ENCODE measurements around the gene AKAP12.

AKAP12 gene, protein sequence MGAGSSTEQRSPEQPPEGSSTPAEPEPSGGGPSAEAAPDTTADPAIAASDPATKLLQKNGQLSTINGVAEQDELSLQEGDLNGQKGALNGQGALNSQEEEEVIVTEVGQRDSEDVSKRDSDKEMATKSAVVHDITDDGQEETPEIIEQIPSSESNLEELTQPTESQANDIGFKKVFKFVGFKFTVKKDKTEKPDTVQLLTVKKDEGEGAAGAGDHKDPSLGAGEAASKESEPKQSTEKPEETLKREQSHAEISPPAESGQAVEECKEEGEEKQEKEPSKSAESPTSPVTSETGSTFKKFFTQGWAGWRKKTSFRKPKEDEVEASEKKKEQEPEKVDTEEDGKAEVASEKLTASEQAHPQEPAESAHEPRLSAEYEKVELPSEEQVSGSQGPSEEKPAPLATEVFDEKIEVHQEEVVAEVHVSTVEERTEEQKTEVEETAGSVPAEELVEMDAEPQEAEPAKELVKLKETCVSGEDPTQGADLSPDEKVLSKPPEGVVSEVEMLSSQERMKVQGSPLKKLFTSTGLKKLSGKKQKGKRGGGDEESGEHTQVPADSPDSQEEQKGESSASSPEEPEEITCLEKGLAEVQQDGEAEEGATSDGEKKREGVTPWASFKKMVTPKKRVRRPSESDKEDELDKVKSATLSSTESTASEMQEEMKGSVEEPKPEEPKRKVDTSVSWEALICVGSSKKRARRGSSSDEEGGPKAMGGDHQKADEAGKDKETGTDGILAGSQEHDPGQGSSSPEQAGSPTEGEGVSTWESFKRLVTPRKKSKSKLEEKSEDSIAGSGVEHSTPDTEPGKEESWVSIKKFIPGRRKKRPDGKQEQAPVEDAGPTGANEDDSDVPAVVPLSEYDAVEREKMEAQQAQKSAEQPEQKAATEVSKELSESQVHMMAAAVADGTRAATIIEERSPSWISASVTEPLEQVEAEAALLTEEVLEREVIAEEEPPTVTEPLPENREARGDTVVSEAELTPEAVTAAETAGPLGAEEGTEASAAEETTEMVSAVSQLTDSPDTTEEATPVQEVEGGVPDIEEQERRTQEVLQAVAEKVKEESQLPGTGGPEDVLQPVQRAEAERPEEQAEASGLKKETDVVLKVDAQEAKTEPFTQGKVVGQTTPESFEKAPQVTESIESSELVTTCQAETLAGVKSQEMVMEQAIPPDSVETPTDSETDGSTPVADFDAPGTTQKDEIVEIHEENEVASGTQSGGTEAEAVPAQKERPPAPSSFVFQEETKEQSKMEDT (N-terminal part only)

GRCh38 chr6:151239603-151240035 lies at the start of gene AKAP12:
TSS of gene AKAP12 (plus strand) at chr6:151239967. CDS start at chr6:151240563, 596 bp downstream.
- Histone ChIP-seq H3K27ac (peak within 1 kb of the TSS in 10 of 21 experiments; percentile 25 to 82 (median 70)), H3K4me3 (peak within 1 kb of the TSS; percentile 39 to 55 (median 46))

DNA sequence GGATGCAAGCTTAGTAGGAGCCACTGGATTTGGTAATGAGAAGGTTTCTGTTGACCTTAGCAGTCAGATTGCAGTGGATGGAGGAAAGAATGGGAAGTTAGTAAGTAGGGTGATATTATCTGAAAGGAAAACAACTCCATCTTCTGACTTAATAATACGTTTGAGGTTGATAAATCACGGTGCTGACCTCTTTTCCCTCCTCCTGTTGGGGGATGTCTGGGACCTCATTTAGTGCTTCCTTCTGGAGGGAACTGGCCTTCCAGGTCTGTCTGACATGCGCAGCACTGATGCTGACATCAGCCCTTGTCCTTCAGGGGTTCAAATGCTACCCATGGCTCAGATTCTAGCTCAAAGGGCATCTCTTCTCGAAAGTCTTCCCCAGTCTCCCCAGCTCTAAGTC lies 48.2 kb upstream of the AKAP12 start:
- Histone ChIP-seq H3K4me3 (no peak overlapping the region), H3K27ac (no peak overlapping the region)

GRCh38 chr6:151196555-151196954 lies 43.2 kb upstream of the AKAP12 start:
- no peak overlapping the region for H3K4me3 ChIP-seq
- no peak overlapping the region for H3K27ac ChIP-seq

GRCh38 chr6:151197556-151197955 lies 42.2 kb upstream of the AKAP12 start:
- Histone ChIP-seq H3K4me3 (no peak overlapping the region), H3K27ac (no peak overlapping the region)

DNA sequence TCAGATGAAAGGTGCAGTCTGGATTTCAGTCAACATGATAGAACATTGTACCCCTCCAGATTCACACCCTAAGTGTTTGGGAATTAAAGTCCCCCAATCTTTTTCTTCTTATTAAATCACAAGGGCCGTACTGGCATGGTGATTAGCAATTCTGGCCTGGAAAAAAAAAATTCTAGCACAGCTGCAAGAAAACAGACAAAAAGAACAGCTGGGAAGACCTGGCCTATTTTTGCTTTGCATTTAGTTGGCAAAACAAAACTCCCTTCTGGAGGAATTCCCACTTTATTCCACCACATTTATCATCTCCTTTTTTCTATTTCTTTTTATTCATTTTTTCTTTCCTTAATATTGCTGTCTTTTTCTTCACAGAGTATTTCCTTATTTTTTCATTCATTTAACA lies 39.8 kb upstream of the AKAP12 start:
- Histone ChIP-seq H3K4me3 (no peak overlapping the region), H3K27ac (no peak overlapping the region)

- no peak overlapping the region for H3K27ac ChIP-seq
- no peak overlapping the region for H3K4me3 ChIP-seq
Measured at GRCh38 chr6:151205721-151206600, 33.8 kb upstream of the AKAP12 start.

DNA sequence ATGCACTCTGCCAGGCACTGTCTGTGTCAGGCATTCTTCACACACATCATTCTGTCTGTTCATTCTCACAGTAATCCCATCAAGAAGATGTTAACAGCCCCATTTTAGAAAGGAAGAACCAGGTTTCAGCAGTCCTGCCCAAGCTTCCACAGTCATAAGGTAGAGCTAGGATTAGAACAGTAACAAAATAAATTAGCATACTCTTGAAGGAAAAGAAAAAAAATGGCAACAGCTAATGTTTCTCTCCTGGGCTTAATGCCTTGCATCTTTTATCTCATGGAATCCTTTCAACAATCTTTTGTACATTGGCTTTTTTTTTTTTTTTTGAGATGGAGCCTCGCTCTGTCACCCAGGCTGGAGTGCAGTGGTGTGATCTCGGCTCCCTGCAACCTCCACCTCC lies 32.1 kb upstream of the AKAP12 start:
- H3K27ac ChIP-seq = no peak overlapping the region

DNA sequence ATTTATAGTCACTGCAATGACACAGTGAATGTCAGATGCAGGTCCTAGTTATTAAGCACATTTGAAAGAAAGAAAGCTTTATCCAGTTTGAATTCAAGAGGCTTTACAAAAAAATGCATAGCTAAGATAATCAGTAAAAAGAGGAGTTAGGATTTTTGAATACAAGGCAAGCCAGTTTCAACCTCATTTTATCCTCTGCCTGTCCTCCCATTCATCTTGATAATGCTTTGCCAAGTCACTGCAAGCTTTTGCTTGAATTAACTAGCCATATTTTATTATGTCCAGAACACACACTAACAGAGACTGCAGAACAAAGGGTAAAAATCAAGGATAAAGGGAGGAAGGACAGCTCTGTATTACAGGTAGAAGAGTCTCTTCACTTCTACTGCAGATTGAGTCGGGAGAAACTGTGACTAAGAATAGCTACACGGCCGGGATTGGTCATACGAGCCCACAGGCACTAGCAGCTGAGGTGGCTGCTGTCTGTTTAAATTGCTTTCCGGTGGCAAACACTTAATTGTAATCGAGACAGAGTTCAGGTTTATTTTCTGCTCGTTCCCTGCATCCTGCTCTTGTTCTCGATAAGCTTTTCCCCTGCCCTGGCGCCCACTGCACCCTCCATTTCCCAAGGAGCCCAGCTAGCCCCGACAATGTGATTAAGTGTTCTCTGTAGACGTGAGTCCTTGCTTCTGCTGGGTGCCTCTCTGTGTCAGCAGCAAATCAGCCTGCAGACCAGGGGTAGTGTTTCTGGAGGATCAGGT lies 30.5 kb upstream of the AKAP12 start:
- no peak overlapping the region for H3K4me3 ChIP-seq
- no peak overlapping the region for H3K27ac ChIP-seq

More for the DNA sequence above, 32.1 kb upstream of the AKAP12 start:
- H3K4me3 ChIP-seq = no peak overlapping the region

GRCh38 chr6:151211075-151211474 lies 28.7 kb upstream of the AKAP12 start:
- Histone ChIP-seq H3K4me3 (no peak overlapping the region), H3K27ac (no peak overlapping the region)

- no peak overlapping the region for H3K4me3 ChIP-seq
- H3K27ac ChIP-seq = no peak overlapping the region
Measured at GRCh38 chr6:151213352-151213751, 26.4 kb upstream of the AKAP12 start.

GRCh38 chr6:151215999-151216398 lies 23.8 kb upstream of the AKAP12 start:
- H3K4me3 ChIP-seq = no peak overlapping the region
- no peak overlapping the region for H3K27ac ChIP-seq

DNA sequence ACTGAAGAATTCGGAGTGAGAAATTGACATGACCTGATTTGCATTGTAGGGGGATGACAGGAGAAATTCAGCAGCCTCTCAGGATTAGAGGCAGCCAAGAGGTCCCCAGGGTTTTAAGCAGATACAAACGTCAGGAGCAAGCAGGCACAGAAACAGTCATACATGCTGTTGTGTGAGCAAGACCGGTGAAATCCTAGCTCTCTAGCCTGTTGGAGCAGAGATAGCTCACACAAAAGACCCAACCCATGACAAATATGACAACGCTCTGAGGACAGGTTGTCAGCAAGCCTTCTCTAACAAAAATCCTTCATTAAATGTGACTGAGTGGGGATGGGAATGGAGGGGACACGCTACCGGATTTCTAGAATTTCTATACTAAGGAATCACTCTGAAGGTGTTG lies 23.0 kb upstream of the AKAP12 start:
- H3K4me3 ChIP-seq = no peak overlapping the region
- no peak overlapping the region for H3K27ac ChIP-seq

DNA sequence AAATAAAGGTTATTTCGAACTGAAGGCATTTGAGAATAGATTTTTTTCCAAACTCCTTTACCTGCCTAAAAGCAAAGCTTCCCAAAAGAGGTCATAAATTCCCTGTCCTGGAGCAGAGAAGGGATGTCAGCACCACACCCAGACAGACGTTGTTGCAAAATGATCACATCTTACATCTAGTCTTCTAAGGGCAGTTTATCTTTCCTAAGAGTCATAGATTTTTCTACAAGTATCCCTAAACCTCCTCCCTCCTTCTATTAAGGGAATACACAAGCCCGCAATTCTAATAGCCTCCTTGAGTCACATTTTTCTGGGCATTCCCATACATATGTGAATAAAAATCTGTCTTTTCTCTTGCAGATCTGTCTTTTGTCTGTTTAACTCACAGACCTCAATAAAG lies 20.6 kb upstream of the AKAP12 start:
- H3K27ac ChIP-seq = no peak overlapping the region

GRCh38 chr6:151224076-151224475 lies 15.7 kb upstream of the AKAP12 start:
- H3K27ac ChIP-seq = no peak overlapping the region
- H3K4me3 ChIP-seq = no peak overlapping the region

More for the DNA sequence above, 20.6 kb upstream of the AKAP12 start:
- H3K4me3 ChIP-seq = no peak overlapping the region

- Histone ChIP-seq H3K4me3 (no peak overlapping the region), H3K27ac (no peak overlapping the region)
Measured at GRCh38 chr6:151225919-151226318, 13.8 kb upstream of the AKAP12 start.

GRCh38 chr6:151228788-151229400 lies 10.9 kb upstream of the AKAP12 start:
- H3K27ac ChIP-seq = no peak overlapping the region
- H3K4me3 ChIP-seq = no peak overlapping the region

DNA sequence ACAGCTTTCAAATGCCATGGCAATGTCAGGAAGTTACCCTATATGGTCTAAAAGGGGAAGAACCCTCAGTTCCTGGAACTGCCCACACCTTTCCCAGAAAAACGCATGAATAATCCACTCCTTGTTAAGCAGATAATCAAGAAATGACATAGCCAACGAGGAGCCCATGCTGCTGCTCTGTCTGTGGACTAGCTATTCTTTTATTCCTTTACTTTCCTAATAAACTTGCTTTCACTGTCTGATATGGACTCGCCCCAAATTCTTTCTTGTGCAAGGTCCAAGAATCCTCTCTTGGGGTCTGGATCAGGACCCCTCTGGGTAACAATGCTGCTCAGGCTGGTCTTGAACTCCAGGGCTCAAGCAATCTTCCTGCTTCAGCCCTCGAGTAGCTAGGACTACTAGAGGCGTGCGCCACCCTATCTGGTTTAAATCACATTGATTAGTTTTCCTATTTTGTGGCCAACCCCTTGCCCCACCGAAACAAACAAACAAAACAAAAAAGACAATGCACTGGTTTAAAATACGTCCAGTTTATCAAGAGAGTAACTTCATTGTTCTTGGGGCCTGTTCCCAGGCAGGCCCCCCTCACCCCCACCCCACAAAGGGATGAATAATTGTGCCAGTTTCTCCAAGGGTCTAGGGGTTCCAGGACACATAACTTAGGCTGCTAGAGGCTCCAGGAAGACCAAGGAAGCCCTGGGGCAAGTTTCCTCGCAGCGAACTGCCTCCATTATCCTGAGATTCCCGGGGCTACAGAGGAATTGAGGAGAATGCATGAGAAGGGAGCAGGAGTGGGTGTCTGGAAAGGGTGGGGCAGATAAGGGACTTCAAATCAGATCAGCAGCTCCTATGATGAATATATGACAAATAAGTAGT lies 10.1 kb upstream of the AKAP12 start:
- H3K4me3 ChIP-seq = no peak overlapping the region
- no peak overlapping the region for H3K27ac ChIP-seq
